ENCODE measurements around the gene MDH1.

DNA sequence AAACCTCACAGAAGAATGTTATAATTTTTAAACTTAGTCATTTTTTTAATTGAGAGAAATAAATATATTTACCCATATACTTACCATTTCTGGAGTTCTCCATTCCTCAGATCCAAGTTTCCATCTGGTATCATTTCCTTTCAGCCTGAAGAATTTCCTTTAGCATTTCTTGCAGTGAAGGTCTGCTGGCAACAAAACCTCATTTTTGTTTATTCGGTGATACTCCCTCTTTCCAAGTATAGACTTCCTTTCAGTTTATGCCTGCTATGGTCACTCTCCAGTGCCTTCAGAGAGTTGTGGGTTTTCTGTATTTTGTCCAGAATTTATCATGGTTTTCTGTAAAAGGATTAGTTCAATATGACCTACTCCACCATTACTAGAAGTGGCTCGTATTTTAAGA is 17.5 kb upstream of the MDH1 start:
- TF ChIP-seq, protein P1, sequence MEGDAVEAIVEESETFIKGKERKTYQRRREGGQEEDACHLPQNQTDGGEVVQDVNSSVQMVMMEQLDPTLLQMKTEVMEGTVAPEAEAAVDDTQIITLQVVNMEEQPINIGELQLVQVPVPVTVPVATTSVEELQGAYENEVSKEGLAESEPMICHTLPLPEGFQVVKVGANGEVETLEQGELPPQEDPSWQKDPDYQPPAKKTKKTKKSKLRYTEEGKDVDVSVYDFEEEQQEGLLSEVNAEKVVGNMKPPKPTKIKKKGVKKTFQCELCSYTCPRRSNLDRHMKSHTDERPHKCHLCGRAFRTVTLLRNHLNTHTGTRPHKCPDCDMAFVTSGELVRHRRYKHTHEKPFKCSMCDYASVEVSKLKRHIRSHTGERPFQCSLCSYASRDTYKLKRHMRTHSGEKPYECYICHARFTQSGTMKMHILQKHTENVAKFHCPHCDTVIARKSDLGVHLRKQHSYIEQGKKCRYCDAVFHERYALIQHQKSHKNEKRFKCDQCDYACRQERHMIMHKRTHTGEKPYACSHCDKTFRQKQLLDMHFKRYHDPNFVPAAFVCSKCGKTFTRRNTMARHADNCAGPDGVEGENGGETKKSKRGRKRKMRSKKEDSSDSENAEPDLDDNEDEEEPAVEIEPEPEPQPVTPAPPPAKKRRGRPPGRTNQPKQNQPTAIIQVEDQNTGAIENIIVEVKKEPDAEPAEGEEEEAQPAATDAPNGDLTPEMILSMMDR (IDR thresholded peaks at IDR 0.05), result no peak
- no peak for TF ChIP-seq POLR2A (IDR thresholded peaks at IDR 0.05)
